ENCODE data around the gene DCLRE1B.

The DCLRE1B gene

DNA sequence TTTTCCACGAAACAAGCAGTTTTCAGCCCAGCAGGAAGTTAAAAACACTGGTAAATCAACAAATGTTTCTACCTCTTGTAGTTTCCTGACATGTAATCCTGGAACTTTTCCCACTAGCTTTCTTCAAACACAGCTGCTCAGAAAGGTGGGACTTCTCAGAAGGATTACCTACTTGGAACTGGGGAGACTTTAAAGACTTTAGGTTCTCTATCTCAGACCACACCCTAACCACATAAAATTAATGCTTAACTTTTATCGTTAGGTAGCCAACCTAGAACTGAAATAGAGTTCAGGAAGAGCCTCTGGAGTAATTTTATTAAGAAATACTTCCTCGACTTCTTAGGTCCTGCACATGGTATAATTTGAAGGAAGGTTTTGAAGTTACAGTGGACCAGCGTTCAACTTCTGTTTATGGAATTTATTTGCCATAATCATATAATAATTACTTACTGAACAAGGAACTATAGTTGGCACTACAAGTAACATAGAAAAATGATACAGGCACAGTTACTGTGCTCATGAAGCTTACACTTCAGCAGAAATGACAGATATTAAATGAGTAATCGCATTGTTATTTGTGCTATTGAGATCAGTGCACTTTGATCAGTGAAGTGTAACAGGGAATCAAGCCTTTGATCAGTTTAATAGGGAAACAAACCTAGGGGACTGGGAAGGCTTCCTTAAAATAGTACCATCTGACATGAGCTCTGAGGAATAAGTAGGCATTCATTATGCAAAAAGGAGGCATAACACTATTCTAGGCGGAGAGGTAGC, 17.5 kb upstream of the DCLRE1B start, which contains the start of gene BCL2L15:
Gene BCL2L15 (minus strand): TSS at position 180 of the 774 bp plus-strand sequence. CDS start 206 bp downstream, outside the sequence.
- no peak for DNase-seq (ENCODE audit: low spot score)

DNA sequence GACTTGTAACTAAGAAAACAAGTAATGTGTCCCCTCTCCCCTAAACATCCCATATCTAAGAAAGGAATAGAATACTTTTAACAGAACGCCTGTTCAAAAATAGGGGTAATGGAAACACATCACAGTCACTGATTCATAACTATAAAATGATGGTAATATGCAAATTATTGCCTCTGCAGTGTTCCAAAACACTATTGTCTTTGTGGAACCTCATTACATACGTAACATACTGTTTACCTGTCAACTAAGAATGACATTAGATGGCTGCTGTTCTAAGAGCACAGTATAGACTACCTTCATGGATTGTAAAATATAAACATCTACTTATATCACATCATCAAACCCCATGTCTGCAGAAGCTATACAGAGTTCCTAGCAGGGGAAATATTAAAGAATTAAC, 14.3 kb upstream of the DCLRE1B start:
- no peak for DNase-seq (ENCODE audit: low spot score)

DNA sequence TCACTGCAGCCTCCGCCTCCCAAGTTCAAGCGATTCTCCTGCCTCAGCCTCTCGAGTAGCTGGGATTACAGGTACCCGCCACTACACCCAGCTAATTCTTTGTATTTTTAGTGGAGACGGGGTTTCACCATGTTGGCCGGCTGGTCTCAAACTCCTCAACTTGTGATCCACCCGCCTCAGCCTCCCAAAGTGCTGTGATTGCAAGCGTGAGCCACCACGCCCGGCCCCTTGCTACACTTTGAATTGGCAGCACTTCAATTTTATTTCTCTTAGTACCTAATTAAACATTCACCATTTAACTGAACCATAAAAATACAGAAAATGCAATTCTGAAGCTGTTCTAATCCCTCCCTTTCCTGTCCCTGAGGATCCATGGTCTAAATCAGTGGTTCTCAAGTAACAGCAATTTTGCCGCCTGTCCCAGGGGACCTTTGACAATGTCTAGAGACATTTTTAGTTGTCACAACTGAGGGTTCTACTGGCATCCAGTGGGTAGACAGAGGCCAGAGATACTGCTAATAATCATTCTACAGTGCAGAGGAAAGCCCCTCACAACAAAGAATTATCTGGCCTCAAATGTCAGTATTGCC, 13.4 kb upstream of the DCLRE1B start:
- no peak for DNase-seq (ENCODE audit: low spot score)

GRCh38 chr1:113893267-113893666, 11.9 kb upstream of the DCLRE1B start:
- no peak for DNase-seq (ENCODE audit: low spot score)

GRCh38 chr1:113895098-113895497, 10.0 kb upstream of the DCLRE1B start:
- DNase-seq (ENCODE audit: low spot score): no peak

DNA sequence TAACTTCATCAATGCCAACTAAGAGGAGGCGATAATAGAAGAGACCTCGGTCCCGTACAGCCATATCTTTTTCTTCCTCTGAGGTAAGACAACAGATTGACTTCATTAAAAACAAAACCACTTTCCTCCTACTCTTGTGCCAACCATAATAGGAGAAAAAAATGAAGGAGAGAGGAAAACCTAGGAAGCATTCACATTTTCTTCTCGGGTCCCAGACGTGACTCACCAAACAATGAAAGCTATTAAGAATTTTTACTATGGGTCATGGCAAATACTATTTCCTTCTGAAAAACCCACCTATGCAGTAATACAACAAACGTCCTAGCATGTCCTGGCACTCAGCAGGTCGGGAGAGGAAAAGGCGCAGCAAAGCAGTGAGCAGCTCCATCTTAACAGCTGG, 9.2 kb upstream of the DCLRE1B start:
- DNase-seq (ENCODE audit: low spot score): no peak

DNA sequence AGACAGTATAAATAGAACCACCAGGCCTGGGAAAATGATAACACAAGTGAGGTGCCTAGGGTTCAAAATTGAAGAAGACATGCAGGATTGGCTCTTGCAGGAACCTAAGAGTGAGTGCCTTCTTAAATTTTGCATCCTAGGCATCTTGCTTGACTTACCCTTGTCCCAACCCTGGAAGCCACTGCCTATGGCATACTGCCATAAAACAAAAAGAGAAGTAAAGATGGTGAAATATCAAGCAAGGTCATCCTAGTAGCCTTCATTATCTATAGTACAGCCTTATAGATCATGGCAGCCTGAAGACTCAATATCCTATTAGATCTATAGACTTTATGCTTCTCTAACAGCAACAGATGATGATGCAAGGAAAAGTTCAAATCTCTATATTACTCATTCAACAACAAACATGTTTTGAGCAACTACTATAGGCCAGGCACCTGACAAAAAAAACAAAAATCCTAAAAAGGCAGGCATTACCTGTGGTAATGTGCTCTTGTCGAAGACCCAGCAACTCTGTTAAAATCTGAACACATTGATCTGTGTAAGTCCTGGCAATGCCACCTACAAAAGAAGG, 6.8 kb upstream of the DCLRE1B start:
- no peak for DNase-seq (ENCODE audit: low spot score)

GRCh38 chr1:113899111-113899510, 6.0 kb upstream of the DCLRE1B start:
- DNase-seq (ENCODE audit: low spot score): no peak

- DNase-seq (ENCODE audit: low spot score): no peak
Observed at GRCh38 chr1:113901191-113901590, 3.9 kb upstream of the DCLRE1B start.

DNA sequence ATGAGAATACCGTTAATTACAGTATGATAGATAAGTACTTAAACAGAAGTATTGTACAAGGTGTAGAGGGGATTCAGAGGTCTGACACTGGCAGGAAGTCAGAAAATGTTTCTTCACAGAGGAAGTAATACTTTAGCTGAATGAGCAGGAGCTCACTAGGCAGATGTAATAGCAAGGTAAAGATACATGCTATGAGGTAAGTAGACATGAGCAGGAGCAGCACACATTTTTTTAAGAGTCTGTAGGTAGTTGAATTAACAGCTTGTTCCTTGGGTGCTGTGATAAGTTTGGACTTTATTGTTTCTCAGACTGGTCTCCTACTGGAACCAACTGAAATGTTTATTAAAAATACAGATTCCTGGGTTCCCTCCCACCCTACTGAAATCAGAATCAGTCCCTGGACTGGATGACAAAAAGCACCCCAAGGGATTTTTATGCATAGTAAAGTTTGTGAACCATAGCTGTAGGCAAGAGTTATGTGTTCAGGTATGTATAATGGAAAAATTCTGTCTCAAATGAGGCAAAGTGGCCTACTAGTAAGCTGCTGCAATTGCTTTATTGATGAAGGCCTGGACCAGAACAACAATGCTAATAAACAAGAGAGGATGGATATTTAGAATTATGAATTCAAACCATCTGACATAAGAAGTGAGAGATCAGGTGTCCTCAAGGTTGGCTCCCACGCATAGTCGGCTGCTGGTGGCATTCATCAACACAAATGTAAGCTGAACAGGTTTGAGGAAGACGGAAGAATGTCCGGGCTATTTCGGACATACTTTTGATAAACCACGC, 1.4 kb upstream of the DCLRE1B start:
- DNase-seq (ENCODE audit: low spot score): no peak

GRCh38 chr1:113904293-113904673, 843 bp upstream of the DCLRE1B start:
- peak; percentile 61 for DNase-seq (ENCODE audit: low spot score)

DNA sequence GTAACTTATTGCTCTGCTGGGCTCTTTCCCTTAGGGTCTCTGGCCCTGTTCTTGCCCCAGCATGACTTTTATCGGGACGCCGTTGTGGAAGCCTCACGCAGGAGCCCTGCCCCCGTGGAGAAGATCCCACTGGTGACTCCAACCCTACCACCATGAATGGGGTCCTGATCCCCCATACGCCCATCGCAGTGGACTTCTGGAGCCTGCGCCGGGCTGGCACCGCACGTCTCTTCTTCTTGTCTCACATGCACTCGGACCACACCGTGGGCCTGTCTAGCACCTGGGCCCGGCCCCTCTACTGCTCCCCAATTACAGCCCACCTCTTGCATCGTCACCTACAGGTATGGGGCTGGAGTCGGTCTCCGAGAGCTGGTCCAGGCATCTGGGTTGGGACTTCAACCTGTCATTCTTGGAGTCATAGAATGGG, 322 bp downstream of the DCLRE1B start:
- peak; percentile 52 for DNase-seq (ENCODE audit: low spot score)

DNA sequence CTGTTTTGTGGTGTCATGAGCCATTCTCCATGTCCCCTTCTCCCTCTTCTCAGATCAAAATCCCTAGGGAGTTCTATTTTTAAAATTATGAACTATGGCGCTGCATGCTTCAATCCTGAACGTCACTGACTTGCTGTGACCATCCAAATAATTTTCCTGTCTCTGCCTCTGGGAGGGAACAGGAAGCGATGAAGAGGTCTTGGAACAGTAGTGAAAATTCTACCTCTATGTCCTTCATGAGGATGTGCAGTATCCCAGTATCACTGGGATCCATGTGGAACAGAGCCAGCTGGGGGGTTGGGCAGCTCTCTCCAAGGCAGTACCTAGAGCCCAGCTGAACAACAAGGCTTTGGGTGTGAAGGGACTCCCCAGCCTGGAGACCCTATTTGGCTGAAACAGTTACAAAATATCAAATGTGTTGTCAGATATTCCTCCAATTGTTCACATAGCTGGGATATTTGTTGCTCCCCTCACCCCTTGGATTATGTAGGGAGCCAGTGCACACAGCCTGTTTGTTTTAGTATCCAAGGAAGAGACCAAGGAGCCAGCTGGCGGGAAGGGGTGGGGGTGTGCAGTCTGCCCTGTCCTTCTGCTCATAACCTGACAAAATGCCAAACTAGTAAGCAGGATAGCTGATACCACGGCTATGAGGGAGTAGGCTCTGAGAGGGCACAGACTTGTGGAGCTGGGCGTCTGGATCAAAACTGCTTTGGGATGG, 7.6 kb downstream of the DCLRE1B start:
- no peak for DNase-seq (ENCODE audit: low spot score)

DNA sequence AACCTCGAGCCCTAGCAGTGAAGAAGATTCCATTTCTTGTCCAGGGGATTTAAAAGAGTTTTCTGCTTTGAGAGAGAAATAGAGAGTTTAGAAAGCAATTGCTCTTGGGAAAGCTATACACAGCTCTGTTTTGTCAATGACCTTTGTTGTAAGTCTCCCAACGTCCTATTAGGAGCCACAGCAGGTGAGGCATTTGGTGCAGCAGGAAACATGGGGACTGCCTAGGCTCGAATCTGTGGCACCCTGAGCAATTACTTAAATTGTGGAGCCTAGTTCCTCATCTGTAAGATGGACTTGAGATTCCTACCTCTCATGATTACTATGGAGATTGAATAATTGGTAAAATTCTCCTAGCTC, 8.2 kb downstream of the DCLRE1B start:
- DNase-seq (ENCODE audit: low spot score): no peak

DNA sequence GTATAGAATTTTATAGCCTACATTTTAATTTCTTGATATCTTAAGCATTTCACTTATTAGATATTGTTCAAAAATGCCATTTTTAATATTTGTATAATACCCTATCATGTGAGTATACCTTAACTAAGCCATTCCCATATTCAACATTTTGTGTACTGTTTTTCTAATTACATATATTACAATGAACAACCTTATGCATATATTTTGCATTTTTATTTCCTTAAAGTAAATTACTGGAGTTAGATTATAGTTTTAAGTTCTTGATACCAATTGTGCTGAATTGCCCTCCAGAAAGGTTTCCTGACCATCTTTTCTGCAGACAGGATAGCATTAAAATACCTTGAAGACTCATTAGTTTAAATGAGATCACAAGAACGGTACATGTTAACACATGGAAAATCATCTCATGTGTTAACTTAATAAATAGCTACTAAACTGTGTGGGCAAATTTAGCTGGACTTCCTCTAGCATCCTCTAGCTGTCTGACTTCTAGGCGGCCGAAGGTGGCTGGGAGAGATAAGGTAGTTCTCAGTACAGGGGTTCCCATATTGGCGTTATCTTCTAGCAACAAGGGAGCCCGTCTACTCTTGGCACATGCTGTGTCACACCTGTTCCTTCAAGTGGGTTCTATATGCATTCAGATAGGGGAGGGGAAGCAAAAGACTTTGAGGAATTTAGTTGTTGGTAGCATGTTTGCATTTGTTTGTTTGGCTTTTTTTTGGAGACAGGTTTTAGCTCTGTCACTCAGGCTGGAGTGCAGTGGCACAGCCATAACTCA, 8.9 kb downstream of the DCLRE1B start:
- no peak for DNase-seq (ENCODE audit: low spot score)

- DNase-seq (ENCODE audit: low spot score): no peak
Observed at GRCh38 chr1:113916974-113917373, 11.8 kb downstream of the DCLRE1B start.

GRCh38 chr1:113917400-113918082, 12.4 kb downstream of the DCLRE1B start:
- DNase-seq (ENCODE audit: low spot score): no peak

DNA sequence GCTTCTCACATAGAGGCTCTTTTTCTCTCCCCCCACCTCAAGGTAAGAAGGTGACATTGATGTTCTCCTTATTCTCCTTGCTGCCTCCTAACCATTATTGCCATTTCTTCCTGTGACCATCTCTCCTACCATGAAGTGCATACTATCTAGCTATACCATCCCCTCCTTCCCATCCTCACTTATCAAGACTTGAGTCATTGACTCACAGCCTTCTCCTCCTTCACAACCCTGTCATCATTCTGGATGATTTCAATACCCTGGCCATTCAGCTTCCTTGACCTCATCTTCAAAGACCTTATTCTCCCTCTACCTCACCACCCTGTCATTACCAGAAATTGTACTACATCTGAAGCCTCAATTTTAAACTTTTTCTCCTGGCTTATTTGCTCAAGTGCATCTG, 13.1 kb downstream of the DCLRE1B start:
- DNase-seq (ENCODE audit: low spot score): no peak

GRCh38 chr1:113922957-113923356, 17.8 kb downstream of the DCLRE1B start:
- no peak for DNase-seq (ENCODE audit: low spot score)

DNA sequence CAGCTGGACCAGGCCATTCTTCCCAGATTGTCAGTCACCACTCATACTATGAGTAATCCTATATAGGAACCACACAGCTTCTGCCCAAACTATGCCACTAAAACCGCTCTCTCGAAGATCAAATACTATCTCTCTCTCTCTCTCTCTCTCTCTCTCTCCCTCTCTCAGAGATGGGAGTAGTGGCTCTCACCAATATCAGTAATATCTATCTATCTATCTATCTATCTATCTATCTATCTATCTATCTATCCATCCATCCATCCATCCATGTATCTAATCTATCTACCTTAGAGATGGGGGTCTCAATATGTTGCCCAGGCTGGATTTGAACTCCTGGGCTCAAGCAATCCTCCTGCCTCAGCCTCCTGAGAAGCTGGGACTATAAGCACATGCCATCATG, 19.3 kb downstream of the DCLRE1B start:
- no peak for DNase-seq (ENCODE audit: low spot score)

All from HuH-7.5 (cell line).